ENCODE results near the gene WFIKKN1.

WFIKKN1 gene

GRCh38 chr16:671353-672131, 40.8 kb downstream of the WFIKKN1 start:
- Histone ChIP-seq H3K79me2 (ENCODE audit: low read length) (peaks cover 21% of the 10 kb centered on the region), H3K27ac (ENCODE audit: low read length) (no peak overlapping the region), H3K4me2 (ENCODE audit: low read length) (no peak overlapping the region), H3K4me3 (ENCODE audit: low read length) (no peak overlapping the region), H3K4me1 (ENCODE audit: low read length) (peaks cover 12% of the 10 kb centered on the region), H3K27me3 (ENCODE audit: low read depth, low read length) (no peaks in the 10 kb centered on the region), H3K36me3 (replicated peaks; ENCODE audit: low read depth, low read length) (peaks cover 26% of the 10 kb centered on the region), H3K9me3 (ENCODE audit: insufficient read depth, low read length) (no peaks in the 10 kb centered on the region), H3K9ac (ENCODE audit: low read length) (no peak overlapping the region), H4K20me1 (ENCODE audit: insufficient read depth, low read length) (no peaks in the 10 kb centered on the region), H2AFZ (ENCODE audit: low read depth, low read length) (no peak overlapping the region)
- TF ChIP-seq CTCF (IDR thresholded peaks at IDR 0.05; ENCODE audit: low read depth, low read length) (no peak), EZH2phosphoT487 (IDR thresholded peaks at IDR 0.05; ENCODE audit: low read depth) (no peak)

GRCh38 chr16:672371-672770, 41.6 kb downstream of the WFIKKN1 start:
- H3K4me3 ChIP-seq (ENCODE audit: low read length), result no peak overlapping the region
- TF ChIP-seq CTCF (IDR thresholded peaks at IDR 0.05; ENCODE audit: low read depth, low read length) (no peak), EZH2phosphoT487 (IDR thresholded peaks at IDR 0.05; ENCODE audit: low read depth) (no peak)
- H3K4me1 ChIP-seq (ENCODE audit: low read length), result peaks cover 11% of the 10 kb centered on the region
- H3K79me2 ChIP-seq (ENCODE audit: low read length), result peaks cover 21% of the 10 kb centered on the region
- no peaks in the 10 kb centered on the region for H3K27me3 ChIP-seq (ENCODE audit: low read depth, low read length)
- no peak overlapping the region for H2AFZ ChIP-seq (ENCODE audit: low read depth, low read length)
- H3K36me3 ChIP-seq (replicated peaks; ENCODE audit: low read depth, low read length), result peaks cover 26% of the 10 kb centered on the region
- H3K27ac ChIP-seq (ENCODE audit: low read length), result no peak overlapping the region
- H4K20me1 ChIP-seq (ENCODE audit: insufficient read depth, low read length), result no peaks in the 10 kb centered on the region
- H3K9ac ChIP-seq (ENCODE audit: low read length), result no peak overlapping the region
- no peak overlapping the region for H3K4me2 ChIP-seq (ENCODE audit: low read length)
- no peaks in the 10 kb centered on the region for H3K9me3 ChIP-seq (ENCODE audit: insufficient read depth, low read length)

- Histone ChIP-seq H4K20me1 (ENCODE audit: insufficient read depth, low read length) (no peaks in the 10 kb centered on the region), H3K36me3 (replicated peaks; ENCODE audit: low read depth, low read length) (peaks cover 26% of the 10 kb centered on the region), H3K27me3 (ENCODE audit: low read depth, low read length) (no peaks in the 10 kb centered on the region)
These were observed 42.1 kb downstream of the WFIKKN1 start for GRCh38 chr16:672851-673250.

More at GRCh38 chr16:672851-673250, 42.1 kb downstream of the WFIKKN1 start:
- Histone ChIP-seq H3K79me2 (ENCODE audit: low read length) (peaks cover 21% of the 10 kb centered on the region), H3K4me2 (ENCODE audit: low read length) (no peak overlapping the region), H3K4me3 (ENCODE audit: low read length) (no peak overlapping the region), H3K4me1 (ENCODE audit: low read length) (peaks cover 7% of the 10 kb centered on the region), H2AFZ (ENCODE audit: low read depth, low read length) (no peak overlapping the region), H3K9ac (ENCODE audit: low read length) (no peak overlapping the region), H3K27ac (ENCODE audit: low read length) (no peak overlapping the region), H3K9me3 (ENCODE audit: insufficient read depth, low read length) (no peaks in the 10 kb centered on the region)
- TF ChIP-seq EZH2phosphoT487 (IDR thresholded peaks at IDR 0.05; ENCODE audit: low read depth) (no peak), CTCF (IDR thresholded peaks at IDR 0.05; ENCODE audit: low read depth, low read length) (no peak)
